Measurements from ENCODE around the gene CELA2B. TPM values are rescaled to one million over a fixed set of nuclear protein-coding genes. Genes with fewer than 3 reads are reported as not detected.

The CELA2B gene
- total RNA-seq, 1 donor from 2014 or later = not detected

DNA sequence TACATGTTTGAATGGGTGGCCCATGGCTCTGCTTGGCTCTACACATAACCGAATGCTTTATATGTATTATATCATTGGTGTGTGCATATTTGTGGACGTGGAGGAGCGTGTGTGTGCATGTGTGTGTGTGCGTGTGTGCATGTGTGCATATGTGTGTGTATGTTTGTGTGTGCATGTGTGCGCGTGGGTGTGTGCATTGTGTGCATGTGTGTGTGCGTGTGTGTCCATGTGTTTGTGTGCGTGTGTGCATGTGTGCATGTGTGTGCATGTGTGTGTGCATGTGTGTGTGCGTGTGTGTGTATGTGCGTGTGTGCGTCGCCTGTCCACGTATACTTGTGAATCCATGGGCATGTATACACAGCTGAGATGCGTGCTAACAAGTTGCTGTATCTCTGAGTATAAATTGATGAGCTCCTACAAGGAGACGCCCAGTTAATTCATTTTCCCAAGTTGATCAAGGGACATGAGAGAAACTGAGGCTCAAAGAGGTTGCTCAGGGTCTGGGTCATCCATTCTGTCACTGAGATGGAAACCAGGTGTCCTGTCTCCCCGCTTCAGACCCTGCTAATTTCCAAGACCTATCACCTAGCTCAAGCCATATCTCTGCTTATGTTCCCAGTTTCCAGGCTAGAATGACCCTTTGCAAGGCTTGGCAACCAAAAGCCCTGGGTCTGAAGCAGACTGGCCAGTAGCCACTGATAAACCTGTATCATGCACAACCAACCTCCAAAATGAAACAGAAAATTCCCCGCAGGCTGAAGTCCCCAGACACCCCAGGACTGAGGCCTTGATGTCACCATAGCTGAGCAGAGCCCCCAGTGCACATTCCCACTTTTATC lies 40.4 kb upstream of the CELA2B start:
- H3K27me3 Mint-ChIP-seq (ENCODE audit: insufficient read depth) = no peaks in the 10 kb centered on the region
- intact Hi-C loops (cut with micrococcal nuclease) = no loop called here
- no peak for DNase-seq (ENCODE audit: low spot score)
- no peak overlapping the region for H3K27ac Mint-ChIP-seq
- H3K9me3 Mint-ChIP-seq = no peaks in the 10 kb centered on the region
- no peak overlapping the region for H3K4me3 Mint-ChIP-seq
- no peaks in the 10 kb centered on the region for H3K36me3 Mint-ChIP-seq (ENCODE audit: low read depth)
- H3K4me1 Mint-ChIP-seq (ENCODE audit: low read depth) = peaks cover 4% of the 10 kb centered on the region

DNA sequence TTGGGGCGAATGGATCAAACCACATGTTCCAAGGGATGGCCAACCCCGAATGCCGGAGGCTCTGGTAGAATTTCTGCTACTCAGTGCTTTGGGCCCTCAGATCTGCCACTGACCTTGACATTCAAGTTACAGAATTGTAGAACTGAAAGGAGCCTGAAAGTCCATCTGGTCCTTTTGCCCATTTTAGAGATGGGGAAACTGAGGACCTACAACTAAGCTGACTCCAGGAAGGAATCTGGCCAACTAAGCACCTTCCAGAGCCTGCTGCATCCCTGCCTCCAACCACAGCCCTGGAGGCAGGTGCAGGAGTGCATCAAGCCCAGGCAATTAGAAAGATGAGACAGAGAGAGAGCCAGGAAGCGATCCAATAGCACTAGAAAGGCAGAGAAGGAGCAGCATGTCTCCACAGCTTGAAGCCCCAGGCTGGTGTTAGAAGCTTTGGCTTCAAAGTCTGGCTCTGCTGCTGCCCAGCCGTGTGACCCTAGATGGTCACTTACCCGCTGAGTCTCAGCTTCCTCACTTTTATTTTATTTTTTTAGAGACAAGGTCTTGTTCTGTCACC lies 38.9 kb upstream of the CELA2B start:
- Mint-ChIP-seq H3K36me3 (ENCODE audit: low read depth) (no peaks in the 10 kb centered on the region), H3K4me1 (ENCODE audit: low read depth) (peaks cover 4% of the 10 kb centered on the region), H3K4me3 (no peak overlapping the region), H3K27ac (no peak overlapping the region), H3K9me3 (no peaks in the 10 kb centered on the region), H3K27me3 (ENCODE audit: insufficient read depth) (no peaks in the 10 kb centered on the region)
- intact Hi-C loops (cut with micrococcal nuclease) = no loop called here
- no peak for DNase-seq (ENCODE audit: low spot score)

DNA sequence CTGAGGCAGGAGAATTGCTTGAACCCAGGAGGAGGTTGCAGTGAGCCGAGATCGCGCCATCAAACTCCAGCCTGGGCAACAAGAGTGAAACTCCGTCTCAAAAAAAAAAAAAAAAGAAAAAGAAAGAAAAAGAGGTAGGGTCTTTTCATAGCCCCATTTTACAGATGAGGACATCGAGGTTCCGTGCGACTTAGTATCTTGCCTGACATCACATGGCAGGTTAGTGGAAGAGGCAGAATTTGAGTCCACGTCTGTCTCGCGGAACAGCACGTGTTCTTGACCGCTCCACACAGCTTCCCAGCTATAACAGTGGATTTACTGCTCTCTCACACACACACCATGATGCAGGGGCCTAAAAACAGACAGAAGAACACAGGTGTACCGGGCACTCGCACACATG lies 36.6 kb upstream of the CELA2B start:
- Mint-ChIP-seq H3K4me3 (no peak overlapping the region), H3K27me3 (ENCODE audit: insufficient read depth) (no peaks in the 10 kb centered on the region), H3K36me3 (ENCODE audit: low read depth) (no peaks in the 10 kb centered on the region), H3K9me3 (no peaks in the 10 kb centered on the region), H3K4me1 (ENCODE audit: low read depth) (peaks cover 4% of the 10 kb centered on the region), H3K27ac (no peak overlapping the region)
- DNase-seq (ENCODE audit: low spot score) = no peak
- intact Hi-C loops (cut with micrococcal nuclease) = no loop called here

DNA sequence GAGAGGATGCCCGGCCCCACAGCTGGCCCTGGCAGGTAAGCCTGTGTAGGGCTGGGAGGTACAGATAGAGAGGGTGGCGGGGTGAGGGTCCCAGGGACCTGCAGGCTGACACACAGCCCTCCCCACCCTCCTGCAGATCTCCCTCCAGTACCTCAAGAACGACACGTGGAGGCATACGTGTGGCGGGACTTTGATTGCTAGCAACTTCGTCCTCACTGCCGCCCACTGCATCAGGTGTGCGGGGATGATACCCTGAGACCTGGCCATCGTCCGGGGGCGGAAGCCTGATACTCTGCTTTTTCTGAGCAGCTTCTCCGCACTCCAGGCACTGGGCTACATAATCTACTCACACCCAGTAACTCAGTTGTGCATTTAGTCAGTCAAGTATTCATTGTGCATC lies 35.5 kb upstream of the CELA2B start:
- Mint-ChIP-seq H3K4me3 (no peak overlapping the region), H3K27ac (no peak overlapping the region), H3K4me1 (ENCODE audit: low read depth) (no peaks in the 10 kb centered on the region), H3K36me3 (ENCODE audit: low read depth) (no peaks in the 10 kb centered on the region), H3K9me3 (no peaks in the 10 kb centered on the region), H3K27me3 (ENCODE audit: insufficient read depth) (peaks cover 3% of the 10 kb centered on the region)
- no peak for DNase-seq (ENCODE audit: low spot score)
- intact Hi-C loops (cut with micrococcal nuclease) = no loop called here

DNA sequence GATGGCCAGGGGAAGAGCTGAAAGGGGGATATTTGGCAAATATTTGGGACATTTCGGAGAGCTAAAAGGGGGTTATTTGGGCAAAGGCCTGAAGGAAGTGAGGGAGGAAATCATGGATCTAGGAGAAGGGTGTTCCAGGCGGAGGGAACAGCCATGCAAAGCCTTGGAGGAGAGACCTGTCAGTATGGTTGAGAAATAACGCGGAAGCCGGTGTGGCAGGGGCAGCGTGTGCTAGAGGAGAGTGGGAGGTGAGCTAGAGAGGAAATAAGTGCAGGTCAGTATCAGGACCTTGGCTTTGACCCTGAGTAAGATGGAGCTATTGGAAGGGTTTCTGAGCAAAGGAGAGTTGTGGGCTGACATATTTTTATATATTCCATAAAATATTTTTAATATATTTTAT lies 34.7 kb upstream of the CELA2B start:
- peaks cover 6% of the 10 kb centered on the region for H3K4me1 Mint-ChIP-seq (ENCODE audit: low read depth)
- no peaks in the 10 kb centered on the region for H3K9me3 Mint-ChIP-seq
- H3K4me3 Mint-ChIP-seq = no peak overlapping the region
- intact Hi-C loops (cut with micrococcal nuclease) = no loop called here
- no peaks in the 10 kb centered on the region for H3K36me3 Mint-ChIP-seq (ENCODE audit: low read depth)
- no peak overlapping the region for H3K27ac Mint-ChIP-seq
- DNase-seq (ENCODE audit: low spot score) = no peak
- H3K27me3 Mint-ChIP-seq (ENCODE audit: insufficient read depth) = peaks cover 3% of the 10 kb centered on the region

DNA sequence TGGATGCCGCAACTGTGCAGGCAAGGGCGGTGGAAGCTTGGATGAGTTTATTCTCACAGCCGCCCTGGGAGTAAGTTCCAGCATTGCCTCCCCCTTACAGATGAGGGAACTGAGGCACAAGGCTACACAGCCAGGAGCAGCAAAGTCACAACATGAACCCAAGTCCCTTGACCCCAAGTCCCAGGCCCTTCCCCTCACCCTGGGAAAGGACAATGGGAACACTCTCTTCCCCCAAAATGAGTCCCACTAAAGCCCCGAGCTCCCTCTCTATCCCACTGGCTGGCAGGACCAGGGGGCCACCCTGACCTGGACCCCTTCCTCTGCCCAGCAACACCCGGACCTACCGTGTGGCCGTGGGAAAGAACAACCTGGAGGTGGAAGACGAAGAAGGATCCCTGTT lies 33.8 kb upstream of the CELA2B start:
- no peak for DNase-seq (ENCODE audit: low spot score)
- Mint-ChIP-seq H3K27ac (no peak overlapping the region), H3K36me3 (ENCODE audit: low read depth) (no peaks in the 10 kb centered on the region), H3K4me3 (no peak overlapping the region), H3K9me3 (no peaks in the 10 kb centered on the region), H3K4me1 (ENCODE audit: low read depth) (peaks cover 6% of the 10 kb centered on the region), H3K27me3 (ENCODE audit: insufficient read depth) (peaks cover 3% of the 10 kb centered on the region)
- intact Hi-C loops (cut with micrococcal nuclease) = no loop called here

DNA sequence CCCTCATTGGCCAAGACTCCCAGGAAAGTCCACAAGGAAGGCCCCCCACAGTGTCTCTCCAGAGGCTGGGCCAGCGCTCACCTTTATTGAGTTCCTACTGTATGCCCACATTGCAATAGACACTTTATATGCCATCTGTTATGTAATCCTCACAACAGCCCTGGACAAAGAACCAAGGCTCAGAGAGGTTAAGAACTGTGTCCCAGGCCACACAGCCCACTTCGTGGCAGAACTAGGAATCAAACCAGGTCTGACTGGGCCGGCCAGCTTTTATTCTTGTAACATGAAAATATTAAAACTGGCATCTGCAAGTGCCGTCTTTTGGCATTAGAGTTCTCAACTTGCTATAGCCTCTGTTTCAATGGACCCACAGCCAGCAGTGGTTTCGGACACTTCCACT lies 33.1 kb upstream of the CELA2B start:
- intact Hi-C loops (cut with micrococcal nuclease) = no loop called here

DNA sequence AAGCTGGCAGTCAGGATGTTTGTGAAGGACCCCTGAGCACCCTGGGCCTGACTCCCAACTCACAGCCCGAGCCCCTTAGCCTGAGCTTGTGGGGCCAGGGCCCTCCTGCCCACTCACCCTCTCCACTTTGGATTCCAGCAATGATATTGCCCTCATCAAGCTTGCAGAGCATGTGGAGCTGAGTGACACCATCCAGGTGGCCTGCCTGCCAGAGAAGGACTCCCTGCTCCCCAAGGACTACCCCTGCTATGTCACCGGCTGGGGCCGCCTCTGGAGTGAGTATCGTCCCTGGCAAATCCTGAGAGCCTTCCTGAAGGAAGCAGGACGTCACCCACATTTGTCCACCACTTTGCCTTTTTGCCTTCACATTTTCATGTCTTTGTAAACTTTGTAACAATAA lies 32.6 kb upstream of the CELA2B start:
- DNase-seq (ENCODE audit: low spot score) = no peak
- Mint-ChIP-seq H3K4me3 (no peak overlapping the region), H3K4me1 (ENCODE audit: low read depth) (peaks cover 6% of the 10 kb centered on the region), H3K27ac (no peak overlapping the region), H3K9me3 (no peaks in the 10 kb centered on the region), H3K27me3 (ENCODE audit: insufficient read depth) (peaks cover 3% of the 10 kb centered on the region), H3K36me3 (ENCODE audit: low read depth) (no peaks in the 10 kb centered on the region)
- intact Hi-C loops (cut with micrococcal nuclease) = no loop called here

More for the DNA sequence above, 33.1 kb upstream of the CELA2B start:
- no peak for DNase-seq (ENCODE audit: low spot score)
- peaks cover 6% of the 10 kb centered on the region for H3K4me1 Mint-ChIP-seq (ENCODE audit: low read depth)
- H3K4me3 Mint-ChIP-seq = no peak overlapping the region
- H3K27me3 Mint-ChIP-seq (ENCODE audit: insufficient read depth) = peaks cover 3% of the 10 kb centered on the region
- H3K9me3 Mint-ChIP-seq = no peaks in the 10 kb centered on the region
- H3K36me3 Mint-ChIP-seq (ENCODE audit: low read depth) = no peaks in the 10 kb centered on the region
- no peak overlapping the region for H3K27ac Mint-ChIP-seq

DNA sequence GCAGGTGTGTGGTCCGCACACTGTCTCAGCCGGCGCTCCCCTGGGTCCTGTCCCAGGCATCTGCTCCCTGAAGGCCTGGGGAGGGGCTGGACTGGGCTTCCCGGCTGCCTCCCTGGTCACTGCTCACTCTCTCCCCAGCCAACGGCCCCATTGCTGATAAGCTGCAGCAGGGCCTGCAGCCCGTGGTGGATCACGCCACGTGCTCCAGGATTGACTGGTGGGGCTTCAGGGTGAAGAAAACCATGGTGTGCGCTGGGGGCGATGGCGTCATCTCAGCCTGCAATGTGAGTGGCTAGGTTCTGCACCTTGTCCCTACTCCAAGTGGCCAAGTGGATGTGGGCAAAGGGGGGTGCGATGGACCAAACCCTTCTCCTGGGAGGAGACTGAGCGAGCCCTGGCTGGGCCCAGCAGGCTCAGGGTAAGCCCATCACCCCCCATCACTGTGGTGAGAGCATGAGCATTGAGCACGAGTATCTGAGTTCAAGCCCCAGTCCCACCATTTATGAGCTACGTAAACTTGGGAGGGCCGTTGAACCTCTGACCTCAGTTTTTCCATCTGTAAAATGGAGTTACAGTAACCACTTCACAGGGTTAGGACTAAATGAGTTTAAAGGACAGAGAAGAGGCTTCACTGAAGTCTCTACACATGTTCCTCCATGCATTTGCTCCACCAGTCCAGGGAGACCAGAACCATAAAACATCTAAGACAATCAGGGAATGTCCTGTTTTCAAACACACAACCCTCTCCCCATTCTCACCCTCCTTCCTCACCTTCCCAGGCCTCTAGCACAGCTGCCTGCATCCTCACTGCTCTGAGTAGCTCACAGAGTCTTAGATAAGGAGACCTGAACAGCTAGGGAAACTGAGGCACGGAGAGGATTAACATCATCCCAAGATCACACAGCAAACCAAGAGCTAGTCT lies 31.2 kb upstream of the CELA2B start:
- H3K27me3 Mint-ChIP-seq (ENCODE audit: insufficient read depth) = peaks cover 3% of the 10 kb centered on the region
- no peaks in the 10 kb centered on the region for H3K36me3 Mint-ChIP-seq (ENCODE audit: low read depth)
- no peaks in the 10 kb centered on the region for H3K9me3 Mint-ChIP-seq
- H3K4me1 Mint-ChIP-seq (ENCODE audit: low read depth) = peaks cover 6% of the 10 kb centered on the region
- no peak overlapping the region for H3K4me3 Mint-ChIP-seq
- intact Hi-C loops (cut with micrococcal nuclease) = no loop called here
- H3K27ac Mint-ChIP-seq = no peak overlapping the region
- no peak for DNase-seq (ENCODE audit: low spot score)

DNA sequence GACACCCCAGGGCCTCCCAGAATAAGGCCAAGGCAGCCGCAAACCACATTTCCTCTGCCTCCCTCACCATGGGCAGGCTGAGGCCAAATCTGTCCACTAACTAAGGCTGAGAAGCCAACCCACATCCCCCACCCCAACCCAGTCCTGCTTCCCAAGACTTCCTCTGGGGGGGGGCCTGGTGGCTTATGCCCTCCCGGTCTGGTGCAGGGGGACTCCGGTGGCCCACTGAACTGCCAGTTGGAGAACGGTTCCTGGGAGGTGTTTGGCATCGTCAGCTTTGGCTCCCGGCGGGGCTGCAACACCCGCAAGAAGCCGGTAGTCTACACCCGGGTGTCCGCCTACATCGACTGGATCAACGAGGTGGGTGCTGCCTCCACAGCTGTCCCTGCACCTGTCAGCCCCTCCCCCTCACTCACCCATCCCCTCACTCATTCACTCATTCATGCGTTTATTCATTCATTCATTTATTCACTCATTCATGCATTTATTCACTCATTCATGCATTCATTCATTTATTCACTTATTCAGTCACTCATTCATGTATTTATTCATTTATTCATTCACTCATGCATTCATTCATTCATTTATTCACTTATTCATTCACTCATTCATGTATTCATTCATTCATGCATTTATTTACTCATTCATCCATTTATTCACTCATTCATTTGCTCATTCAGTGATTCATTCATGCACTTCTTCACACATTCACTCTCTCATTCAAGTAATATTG lies 30.3 kb upstream of the CELA2B start:
- Mint-ChIP-seq H3K36me3 (ENCODE audit: low read depth) (no peaks in the 10 kb centered on the region), H3K4me3 (no peak overlapping the region), H3K9me3 (no peaks in the 10 kb centered on the region), H3K4me1 (ENCODE audit: low read depth) (peaks cover 6% of the 10 kb centered on the region), H3K27me3 (ENCODE audit: insufficient read depth) (peaks cover 3% of the 10 kb centered on the region), H3K27ac (no peak overlapping the region)
- no peak for DNase-seq (ENCODE audit: low spot score)
- intact Hi-C loops (cut with micrococcal nuclease) = no loop called here

DNA sequence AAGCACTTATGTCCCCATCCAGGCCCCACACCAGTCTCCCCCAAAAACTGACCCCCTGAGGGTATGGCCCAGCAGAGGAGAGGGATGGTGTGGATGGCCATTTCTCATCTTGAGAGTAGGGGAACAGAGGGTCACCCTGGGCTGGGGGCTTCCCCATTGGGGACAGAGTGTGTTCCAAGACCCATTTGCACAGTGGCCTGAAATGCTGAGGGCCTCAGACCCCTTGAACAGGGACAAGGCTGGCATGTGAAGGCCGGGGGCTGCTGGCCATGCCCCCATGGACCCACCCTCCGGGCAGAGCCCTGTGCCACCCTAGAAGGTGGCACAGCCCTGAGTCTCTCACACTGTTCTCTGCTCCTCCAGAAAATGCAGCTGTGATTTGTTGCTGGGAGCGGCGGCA lies 29.7 kb upstream of the CELA2B start:
- Mint-ChIP-seq H3K27me3 (ENCODE audit: insufficient read depth) (peaks cover 3% of the 10 kb centered on the region), H3K9me3 (no peaks in the 10 kb centered on the region), H3K4me1 (ENCODE audit: low read depth) (peaks cover 6% of the 10 kb centered on the region), H3K4me3 (no peak overlapping the region), H3K36me3 (ENCODE audit: low read depth) (no peaks in the 10 kb centered on the region), H3K27ac (no peak overlapping the region)
- intact Hi-C loops (cut with micrococcal nuclease) = no loop called here
- no peak for DNase-seq (ENCODE audit: low spot score)

DNA sequence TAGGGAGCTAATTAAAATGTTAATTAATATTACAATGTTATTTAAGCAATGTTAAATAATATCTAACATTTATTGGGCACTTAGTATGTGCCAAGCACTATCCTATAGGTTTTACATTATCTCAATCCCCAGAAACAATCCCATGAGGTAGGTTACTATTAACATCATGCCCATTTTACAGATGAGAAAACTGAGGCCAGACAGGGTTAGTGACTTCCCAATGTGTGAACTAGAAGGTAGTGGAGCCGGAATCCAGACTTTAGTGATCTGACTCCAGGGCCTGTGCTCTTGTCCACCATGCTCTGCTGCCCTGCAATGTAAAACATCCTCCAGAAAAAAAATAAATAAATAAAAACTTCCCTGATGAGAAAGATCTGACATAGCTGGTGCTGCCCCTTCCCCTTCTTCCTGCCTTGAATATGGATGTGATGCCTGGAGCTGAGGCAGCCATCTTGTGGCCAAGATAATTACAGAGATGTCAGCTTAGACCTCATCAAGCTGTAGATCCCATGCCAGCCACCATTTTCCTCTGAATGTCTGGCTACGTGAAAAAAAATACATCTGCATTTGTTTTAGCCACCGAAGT lies 26.9 kb upstream of the CELA2B start:
- H3K27ac Mint-ChIP-seq = no peak overlapping the region
- H3K9me3 Mint-ChIP-seq = no peaks in the 10 kb centered on the region
- intact Hi-C loops (cut with micrococcal nuclease) = no loop called here
- no peak overlapping the region for H3K4me3 Mint-ChIP-seq
- H3K27me3 Mint-ChIP-seq (ENCODE audit: insufficient read depth) = peaks cover 3% of the 10 kb centered on the region
- no peak for DNase-seq (ENCODE audit: low spot score)
- H3K36me3 Mint-ChIP-seq (ENCODE audit: low read depth) = no peaks in the 10 kb centered on the region
- H3K4me1 Mint-ChIP-seq (ENCODE audit: low read depth) = peaks cover 6% of the 10 kb centered on the region
